GM19043 (cell line): ENCODE data around the gene GUCD1.

Experiments used
- ATAC-seq: cut with Tn5 transposase; IDR thresholded peaks from one replicate; pipeline ENCODE4 v1.9.1; 2021; ENCODE audit warnings: low read depth; ENCODE audit not compliant: unreplicated experiment

The GUCD1 gene

GRCh38 chr22:24506802-24507438 is 48.0 kb downstream of the GUCD1 start:
- ATAC-seq: no peak

GRCh38 chr22:24504956-24505736 is 49.8 kb downstream of the GUCD1 start:
- no peak for ATAC-seq

GRCh38 chr22:24504540-24504939 is 50.4 kb downstream of the GUCD1 start:
- ATAC-seq: no peak

- ATAC-seq: no peak
These were observed 51.0 kb downstream of the GUCD1 start for GRCh38 chr22:24503843-24504338.

GRCh38 chr22:24503137-24503842 is 51.6 kb downstream of the GUCD1 start:
- ATAC-seq: no peak

DNA sequence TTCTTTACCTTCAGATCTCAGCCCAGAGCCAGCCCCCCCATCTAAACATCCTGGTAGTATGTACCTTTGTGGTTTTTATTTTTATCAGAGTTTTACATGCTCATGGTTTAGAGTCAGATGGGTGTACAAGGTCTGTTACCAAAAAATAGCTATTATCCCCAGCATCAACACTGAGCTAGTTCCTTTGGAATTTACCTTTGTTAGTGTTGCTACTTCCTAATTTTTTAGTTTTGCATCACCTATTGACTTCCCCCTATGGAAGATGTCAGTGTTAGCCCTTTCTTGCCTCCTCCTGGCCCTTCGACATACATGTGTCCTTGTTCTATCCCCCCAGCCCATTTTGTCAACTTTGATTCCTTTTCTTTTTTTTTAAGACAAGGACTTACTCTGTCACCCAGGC is 52.4 kb downstream of the GUCD1 start:
- ATAC-seq: no peak

DNA sequence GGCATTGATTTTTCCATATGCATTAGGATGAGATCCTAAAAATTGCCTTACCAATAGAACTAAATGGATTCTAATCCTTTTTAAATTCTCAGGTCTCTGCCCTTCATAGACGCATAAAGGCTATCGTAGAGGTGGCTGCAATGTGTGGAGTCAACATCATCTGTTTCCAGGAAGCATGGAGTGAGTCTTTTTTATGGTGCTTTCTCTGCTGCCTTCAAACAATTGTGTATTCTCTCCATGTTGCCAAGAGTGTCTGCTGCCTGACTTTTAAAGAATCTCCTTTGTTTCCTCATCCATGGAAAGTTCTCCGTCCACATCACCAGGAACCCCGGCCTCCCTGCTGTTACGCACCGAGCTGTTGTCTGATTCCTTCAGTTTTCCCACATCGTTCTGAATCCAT is 52.9 kb downstream of the GUCD1 start:
- ATAC-seq: no peak

- no peak for ATAC-seq
These were observed 53.5 kb downstream of the GUCD1 start for GRCh38 chr22:24501301-24502005.

DNA sequence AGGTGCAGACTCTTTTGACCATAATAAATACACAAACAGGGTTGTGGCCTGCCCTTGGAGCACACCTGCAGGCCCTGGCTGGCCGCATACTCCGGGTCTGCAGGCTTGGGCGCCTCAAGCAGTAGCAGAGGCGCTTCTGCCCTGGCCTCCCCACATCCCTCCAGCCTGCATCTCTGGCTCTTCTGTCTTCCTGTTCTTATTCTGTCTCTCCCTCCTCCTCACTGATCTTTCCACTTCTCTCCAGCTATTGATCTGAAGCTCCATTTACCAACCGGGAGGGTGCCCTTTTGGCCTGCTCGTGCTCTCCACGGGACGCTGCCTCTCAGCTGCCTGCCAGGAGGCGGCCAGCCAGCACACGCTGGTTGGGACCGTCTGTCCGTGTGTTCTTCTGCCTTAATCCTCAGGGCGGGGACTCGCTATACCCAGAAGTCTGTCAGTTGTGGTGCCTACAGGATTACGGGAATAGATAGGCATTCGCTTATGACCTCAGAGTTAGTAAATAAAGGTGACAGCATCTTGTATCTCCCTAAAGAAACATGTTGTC is 54.6 kb downstream of the GUCD1 start:
- no peak for ATAC-seq

GRCh38 chr22:24499706-24500276 is 55.1 kb downstream of the GUCD1 start:
- no peak for ATAC-seq

GRCh38 chr22:24498824-24499223 is 56.1 kb downstream of the GUCD1 start:
- ATAC-seq: no peak

- ATAC-seq: no peak
These were observed 57.1 kb downstream of the GUCD1 start for GRCh38 chr22:24497841-24498258.

DNA sequence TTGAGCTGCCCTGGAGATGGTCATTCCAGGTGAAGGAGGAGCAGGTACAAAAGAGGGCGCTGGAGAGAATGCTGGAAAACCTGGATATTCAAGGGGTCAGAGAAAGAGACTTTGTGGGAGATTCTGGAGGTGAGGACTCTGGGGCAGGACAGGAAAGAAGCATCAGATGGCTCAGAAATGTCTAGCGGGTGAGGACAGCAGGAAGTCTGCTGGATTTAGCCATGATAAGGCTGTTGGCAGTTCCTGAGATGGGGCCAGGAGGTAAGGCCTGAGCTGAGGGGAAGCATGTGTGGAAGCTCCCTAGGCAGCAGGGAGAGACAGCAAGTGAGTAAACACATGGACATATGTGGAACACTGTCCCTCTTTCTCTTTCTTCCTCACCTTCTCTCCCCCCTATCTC is 58.3 kb downstream of the GUCD1 start:
- no peak for ATAC-seq

DNA sequence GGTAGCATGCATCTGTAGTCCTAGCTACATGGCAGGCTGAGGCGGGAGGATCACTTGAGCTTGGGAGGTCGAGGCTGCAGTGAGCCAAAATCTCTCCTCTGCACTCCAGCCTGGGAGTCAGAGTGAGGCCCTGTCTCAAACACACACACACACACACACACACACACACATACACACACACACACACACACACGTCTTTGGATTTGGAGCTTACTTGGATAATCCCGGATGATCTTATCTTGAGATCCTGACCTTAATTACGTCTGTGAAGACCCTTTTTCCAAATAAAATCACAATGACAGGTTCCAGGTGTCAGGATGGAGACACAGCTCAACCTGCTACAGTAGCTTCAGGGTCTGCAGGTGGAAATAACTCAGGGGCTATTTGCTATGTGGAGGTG is 58.7 kb downstream of the GUCD1 start:
- no peak for ATAC-seq

GRCh38 chr22:24495365-24495675 is 59.6 kb downstream of the GUCD1 start:
- ATAC-seq: no peak

GRCh38 chr22:24494528-24495364 is 60.2 kb downstream of the GUCD1 start, which contains the start of gene UPB1:
Gene UPB1 (plus strand): TSS chr22:24495332. CDS start chr22:24495404, 72 bp downstream.
- ATAC-seq: no peak

DNA sequence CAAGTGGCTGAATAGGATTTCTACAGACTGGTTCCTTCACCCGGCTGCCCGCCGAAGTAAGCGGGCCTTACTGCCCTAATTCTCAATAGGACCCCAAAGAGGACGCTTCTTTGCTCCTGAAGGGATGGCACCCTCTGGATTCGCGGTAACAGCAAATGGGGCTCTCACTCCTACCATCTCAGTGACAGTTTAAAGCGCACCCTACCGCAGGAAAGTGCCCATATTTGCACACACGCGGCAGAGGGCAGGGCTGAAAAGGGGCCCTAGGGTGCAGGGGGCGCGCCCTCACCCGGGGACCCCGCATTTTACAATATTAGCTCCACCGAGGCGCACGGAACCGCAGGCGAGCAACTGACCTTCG is 60.8 kb downstream of the GUCD1 start:
- ATAC-seq: no peak

DNA sequence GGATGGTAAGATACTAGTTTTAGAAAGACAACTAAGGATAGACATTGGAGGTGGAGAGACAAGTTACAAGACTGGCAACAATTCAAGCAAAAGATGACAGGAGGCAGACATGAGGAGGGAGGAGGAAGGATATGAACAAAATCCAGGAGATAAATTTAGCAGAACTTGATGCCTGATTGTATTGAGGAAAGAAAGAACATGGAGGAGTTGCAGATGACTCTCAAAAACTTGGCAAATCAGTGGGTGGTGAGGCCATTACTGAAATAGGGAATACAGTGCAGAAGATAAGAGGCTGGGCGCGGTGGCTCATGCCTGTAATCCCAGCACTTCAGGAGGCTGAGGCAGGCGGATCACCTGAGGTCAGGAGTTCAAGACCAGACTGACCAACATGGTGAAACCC is 62.5 kb downstream of the GUCD1 start:
- no peak for ATAC-seq
